NCI-H2227 (cell line): ENCODE data around the gene AOC1.

ENCODE experiments used
- DNase-seq: peaks from one replicate; lab custom pipeline; 2025; ENCODE audit not compliant: unreplicated experiment; lab: John Stamatoyannopoulos, UW

The AOC1 gene

DNA sequence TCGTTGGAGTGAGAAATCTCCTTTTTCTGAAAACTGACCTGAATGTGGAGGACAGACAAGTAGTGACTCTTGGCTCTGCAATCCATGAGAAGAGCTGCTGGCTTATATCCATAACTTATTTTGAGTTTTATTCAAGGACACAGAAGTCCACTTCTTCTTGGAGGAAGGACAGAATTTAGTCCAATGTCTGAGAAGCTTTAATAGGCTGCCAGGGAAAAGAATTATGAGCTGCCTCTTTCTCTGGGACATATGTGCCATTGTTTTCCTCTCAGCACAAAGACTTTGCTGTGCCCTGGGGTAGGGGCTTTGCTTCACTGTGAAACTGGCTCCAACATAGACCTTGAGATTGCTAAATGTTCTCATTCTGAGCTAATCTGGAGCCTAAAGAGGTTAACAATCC is 20.5 kb upstream of the AOC1 start:
- DNase-seq: no peak

DNA sequence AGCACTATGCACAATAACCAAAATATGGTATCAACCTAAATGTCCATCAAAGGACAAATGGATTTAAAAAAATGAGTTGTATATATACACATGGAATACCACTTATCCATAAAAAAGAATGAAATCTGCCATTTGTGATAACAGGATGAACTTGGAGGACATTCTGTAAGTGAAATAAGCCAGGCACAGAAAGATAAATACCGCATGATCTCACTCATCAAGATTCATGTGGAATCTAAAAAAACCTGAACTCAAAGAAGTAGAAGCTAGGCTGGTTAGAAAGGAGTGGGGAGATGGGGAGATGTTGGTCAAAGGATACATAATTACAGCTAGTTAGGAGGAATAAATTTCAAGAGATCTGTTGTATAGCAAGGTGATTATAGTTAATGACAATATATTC is 17.3 kb upstream of the AOC1 start:
- no peak for DNase-seq

DNA sequence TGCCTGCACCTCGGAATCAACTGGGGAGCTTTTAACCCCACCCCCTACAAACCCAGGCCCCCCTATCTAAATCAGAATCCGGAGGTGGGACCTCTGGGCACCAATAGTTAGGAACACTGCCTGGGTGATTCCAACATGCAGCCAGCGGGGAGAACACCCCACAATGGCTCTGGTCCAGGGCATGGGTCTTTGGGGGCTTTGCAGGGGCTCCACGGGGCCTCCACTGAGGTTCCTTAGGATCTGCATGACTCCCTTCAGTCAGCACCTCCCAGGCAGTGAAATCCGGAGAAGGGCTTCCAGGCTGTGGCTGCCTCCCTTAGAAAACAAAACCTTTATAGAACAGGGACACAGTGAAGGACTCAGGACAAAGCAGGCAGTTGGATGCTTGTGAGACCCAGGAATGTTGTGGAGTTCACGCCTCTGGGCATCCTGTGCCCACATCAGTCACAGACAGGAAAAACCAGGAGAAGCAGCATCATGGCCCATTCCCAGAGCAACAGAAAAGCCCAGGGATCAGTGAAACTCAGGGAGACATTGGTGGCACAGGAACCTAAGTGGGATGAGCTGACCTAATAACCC is 16.5 kb upstream of the AOC1 start:
- DNase-seq: no peak

DNA sequence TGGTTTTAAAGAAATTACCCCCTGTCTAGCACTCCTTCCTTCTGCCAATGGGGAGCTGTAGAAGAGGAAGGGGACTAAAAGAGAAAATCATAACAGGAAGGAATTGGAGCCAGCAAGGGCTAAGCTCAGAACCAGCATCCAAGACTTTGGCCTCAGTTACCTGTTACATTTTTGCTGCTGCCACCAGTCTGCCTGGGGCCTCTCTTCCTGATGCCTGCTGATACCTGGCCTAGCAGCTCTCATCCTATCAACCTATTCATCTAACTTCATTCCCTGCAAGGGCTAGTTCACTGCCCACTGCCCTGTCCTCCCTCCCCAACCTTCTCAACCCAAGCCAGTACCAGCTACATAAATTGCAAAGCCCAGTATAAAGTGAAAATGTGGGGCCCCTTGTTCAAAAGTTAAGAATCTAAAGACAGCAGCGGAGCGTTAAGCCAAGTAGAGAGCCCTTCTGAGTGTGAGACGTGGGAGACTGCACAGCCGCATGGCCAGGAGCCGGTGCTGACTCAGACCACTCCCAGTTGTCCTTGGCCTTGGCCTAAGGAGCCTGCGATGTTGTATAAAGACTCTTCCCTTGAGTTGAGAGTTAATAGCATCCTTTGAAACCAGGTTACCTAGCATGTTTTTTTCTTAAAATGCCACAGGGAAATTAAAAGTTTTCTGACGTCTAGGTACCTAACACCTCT is 13.2 kb upstream of the AOC1 start:
- DNase-seq: no peak

DNA sequence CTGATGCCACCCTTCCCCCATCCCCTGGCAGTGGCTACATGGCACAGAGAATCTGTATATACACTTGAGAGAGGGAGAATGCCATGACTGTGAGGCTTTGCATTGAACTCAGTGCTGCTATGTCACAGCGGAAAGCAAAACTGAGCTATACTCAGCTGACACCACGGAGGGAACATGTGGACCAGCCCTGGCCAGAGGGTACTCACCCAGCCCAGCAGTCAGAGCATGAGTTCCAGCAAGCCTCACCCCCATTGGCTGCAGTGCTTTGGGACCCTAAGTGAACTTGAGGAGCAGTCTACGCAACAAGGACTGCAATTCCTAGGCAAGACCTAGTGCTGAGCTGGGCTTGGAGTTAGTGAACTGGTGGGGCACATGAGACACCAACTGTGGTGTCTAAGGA is 10.3 kb upstream of the AOC1 start:
- DNase-seq: no peak

DNA sequence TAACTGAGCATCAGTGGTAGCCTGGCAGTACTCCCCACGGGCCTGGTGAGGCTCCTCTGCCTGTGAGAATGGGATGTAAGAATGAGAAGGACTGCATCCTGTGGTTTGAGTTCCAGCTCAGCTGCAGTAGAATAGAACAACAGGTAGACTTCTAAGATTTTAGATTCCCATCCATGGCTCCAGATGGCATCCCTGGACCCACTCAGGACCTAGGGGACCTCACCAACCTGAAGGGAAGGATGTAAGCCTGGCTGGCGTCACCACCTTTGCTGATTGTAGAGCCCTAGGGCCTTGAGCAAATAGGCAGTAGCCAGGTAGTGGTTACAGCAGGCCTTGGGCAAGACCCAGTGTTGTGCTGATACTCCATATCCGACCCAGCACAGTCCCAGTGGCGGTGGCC is 9.6 kb upstream of the AOC1 start:
- no peak for DNase-seq

DNA sequence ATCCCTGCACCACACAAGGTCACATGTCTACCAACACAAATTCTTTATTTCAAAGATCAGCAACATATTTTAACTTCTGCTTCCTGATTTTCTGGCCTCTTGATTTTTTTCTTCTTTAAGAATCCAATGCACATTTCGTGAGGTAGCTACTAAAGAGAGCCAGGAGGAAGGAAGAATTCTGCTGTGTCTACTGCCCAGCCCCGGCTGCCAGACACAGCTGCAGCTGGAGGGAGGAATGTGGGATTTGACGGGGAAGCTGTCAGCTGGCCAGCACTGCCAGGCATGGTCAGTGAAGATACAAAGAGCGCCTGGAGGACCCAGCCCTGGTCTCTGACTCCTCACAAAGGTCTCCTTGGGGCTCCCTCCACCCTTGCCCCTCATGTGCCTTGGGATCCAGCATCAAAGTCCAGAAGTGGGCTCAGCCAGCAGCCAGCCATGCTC is 6.9 kb upstream of the AOC1 start:
- DNase-seq: no peak

DNA sequence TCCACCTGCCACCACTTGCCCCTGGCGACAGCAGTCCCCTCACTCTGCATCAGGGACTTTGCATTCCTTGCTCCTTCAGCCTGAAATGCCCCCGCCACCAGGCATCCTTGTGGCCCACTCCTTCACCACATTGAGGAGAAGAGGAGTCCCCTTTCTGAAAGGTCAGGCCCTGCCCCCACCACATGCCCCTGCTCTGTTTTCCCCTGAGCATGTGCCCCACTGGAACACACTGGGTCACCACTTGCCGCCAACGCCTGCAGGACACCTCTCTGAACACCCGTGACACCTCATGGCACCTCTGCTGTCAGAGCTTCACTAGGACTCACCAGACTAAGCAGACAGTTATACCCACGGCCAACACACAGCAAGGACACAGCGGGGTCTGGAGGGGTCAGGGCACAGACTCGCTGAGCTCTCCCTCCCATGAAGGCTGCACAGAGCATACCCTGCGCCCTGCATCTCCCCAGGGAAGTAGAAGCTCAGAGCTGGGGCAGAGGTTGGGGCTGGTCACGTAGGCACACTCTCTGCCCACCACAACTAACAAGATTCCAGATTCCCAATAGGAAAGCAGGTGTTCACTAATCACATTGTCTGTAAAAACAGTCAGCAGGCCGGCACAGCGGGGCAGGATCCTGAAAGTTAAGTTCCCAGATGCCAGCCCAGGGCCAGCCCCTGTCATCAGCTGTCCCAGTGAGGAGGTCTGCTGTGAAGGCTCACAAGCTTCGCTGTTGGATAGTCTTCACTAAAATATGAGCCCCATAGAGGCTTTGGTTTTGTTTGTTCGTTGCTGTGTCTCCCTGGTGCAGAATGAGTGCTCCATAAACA is 5.8 kb upstream of the AOC1 start:
- DNase-seq: no peak

DNA sequence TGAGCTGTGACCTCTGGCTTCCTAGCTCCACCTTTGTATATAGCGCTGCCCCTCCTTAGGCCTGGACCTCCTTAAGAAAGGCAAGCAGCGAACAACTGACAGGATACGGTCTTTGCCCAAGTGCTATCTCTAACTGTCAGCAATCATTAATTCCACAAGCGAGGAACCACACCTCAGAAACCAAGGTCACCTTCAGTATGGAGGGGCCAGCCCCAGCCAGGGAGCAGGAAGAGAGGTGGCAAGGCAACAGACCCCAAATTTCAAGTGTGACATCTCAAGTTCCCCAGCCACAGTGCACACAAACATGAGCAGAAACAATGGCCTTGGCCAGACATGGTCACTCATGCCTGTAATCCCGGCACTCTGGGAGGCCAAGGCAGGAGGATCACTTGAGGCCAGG is 4.8 kb upstream of the AOC1 start:
- DNase-seq: no peak

DNA sequence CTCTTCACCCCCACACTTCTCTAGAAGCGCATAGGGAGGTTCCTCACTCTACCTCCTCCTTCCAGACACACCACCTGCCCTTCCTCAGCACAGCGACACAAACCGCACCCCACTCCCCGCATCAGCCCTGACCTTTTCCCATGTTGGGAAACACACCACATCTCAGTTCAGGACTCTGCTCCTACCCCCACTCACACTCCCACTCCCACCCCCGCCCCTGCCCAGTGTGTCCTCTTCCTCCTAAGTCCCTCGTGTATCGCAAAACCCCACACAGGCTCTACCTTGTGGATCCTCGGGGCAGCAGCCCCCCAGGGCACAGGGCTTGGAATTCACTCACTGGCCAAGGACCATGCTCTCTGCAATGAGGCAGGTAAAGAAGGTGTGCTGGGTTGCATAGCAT is 4.2 kb upstream of the AOC1 start:
- DNase-seq: no peak

DNA sequence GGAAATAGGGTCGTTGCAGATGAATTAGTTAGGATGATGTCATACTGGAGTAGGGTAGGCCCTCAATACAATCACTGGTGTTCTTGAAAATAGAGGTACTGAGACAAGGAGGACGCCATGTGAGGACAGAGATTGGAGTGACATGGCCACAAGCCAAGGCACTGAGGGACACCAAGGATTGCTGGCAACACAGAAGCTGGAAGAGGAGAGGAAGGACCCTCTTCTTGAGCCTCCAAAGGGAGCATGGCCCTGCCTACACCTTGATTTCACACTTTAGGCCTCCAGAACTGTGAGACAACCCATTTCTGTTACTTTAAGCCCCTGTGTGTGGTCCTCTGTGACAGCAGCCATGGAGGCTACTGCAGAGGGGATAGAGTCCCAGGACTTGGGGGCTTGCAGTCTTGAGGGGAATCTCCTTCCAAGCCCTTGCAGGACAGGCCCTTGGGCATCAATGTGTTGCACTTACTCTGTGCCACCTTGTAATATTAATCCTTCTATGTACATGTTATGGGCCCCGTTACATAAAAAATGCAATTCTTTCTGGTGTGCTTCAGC is 3.7 kb upstream of the AOC1 start:
- no peak for DNase-seq

DNA sequence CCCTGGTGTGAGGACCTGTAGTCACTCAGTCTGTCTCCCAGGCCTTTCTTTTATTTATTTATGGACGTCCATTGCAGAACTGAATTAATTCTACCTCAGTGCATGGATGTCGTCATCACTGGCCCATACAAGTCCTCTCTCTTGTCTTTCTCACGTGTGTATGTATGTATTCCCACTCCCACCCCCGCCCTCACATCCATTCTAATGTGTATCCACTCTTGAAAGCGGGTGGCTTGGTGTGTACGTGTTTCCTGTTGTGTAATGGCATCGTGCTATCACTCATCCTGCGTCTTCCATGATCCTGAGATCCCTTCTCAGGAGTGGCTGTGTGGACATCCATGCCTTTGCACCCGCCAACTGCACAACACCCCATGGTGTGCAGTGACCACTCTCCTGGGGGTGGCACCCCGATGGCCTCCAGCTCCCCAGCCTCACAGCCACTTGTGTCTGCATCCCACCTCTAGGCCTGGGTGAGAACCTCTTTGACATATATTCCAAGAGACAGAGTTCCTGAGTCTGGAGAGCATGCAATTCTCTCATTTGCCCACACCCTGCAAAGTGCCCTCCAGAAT is 3.0 kb upstream of the AOC1 start:
- no peak for DNase-seq

DNA sequence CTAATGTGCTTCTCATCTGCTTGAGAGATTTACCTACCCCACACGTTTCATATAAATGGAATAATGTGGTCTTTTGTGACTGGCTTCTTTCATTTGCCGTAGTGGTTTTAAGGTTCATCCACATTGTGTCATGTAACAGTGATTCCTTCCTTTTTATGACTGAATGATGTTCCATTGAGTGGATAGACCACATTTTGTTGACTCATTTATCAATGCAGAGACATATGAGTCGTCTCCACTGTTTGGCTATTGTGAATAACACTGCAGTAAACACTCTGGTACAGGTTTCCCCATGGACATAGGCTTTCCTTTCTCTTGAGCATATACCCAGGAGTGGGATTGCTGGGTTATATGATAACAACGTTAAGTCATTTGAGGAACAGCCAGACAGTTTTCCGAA is 2.0 kb upstream of the AOC1 start:
- no peak for DNase-seq

DNA sequence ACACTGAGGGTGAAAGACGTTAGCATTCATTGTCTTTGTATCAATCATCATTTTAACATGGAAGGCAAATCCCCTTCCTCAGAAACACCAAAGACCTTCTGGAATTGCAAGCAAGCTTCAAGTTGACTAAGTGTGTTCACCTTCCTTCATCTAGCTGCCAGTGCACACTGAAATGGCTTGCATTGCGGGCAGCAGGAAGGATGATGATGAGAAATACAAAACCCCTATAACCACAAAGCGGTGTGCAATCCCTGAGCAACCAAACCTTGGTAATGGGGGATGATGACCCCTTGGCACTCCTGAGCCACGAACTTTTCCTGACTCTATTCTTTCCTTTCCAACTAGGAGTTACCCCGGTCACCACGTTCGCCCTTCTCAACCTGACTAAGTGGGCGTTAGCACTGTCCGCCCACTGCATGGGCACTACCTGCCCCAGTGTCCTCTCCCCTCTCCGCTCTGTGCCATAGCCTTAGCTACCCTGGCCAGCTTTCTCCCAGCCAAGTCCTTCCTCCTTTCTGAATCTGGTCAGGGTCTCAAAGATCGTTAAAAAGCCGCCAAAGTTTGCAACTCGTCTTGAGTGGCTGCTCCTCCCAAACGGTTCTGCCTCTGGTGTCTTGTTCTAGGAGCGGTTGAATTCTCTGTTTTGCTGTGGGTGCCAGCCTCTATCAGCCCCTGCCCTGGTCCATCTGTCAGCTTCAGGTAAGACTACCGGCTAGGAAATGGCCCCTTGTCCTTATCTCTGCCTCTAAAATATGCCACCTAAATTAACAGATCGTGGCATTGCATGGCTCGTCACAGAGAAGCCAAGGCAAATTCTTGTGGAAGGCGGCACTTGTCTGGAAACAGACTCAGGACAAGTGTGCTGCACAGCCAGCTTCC is 586 bp upstream of the AOC1 start:
- DNase-seq: no peak

DNA sequence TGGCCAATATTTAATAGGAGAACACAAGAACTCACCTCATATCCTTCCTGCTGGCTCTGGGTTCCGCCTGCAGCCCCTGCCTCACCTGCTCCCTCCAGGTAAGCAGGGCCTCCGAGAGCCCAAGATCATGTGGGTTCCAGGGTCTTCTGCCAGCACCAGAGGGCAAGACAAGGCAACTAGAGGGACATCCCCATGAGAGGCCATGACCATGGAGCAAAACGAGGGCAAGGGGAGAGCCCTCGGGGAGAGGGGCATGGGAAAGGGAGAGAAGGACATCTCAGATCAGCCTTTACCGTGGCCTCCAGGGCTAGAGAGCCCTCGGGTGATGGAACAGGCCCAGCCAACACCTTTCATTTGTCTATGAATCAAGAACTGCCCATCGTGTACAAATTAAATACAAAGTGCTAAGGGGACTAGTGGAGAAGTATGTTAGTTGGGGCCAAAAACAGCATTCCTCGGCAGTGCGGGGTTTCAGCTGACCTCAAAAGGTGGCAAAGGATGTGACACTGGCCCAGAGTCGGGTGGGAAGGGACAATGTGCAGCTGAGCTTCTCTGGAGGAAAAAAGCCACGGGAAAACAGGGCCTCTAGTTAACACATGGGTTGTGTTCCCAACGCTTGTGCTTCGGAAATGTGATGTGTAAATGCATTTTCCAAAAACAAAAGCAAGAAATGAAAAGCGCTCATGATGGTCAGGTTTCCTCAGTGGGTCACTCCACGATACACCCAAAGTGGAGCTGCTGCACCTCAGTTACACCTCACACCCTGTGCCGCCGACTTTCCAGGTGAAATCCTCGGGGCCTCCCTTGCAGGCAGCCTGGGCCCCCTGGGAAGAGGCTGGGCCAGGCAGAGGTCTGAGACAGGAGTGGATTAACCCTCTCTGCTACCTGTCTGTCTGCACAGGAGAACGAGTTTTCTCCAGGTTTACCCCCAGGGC is 2.0 kb downstream of the AOC1 start:
- no peak for DNase-seq

DNA sequence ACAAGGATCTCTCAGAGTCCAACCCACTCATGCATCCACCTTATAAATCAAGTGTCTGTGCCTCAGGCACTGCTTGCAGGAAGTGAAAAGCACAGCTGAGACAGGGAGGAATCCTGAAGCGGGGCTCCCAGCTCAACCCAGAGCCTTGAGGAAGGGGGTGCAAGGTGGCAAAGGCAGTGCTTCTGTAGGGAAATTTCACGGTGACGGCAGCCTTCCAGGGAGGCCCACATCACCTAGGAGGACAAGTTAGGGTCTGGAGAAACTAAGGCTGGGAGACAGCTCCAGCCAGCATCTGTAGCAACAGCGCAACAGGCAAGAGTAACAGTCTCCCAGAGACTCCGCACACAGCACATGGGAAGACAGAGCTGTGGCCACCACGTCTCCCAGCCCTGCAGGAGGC is 2.7 kb downstream of the AOC1 start:
- no peak for DNase-seq

DNA sequence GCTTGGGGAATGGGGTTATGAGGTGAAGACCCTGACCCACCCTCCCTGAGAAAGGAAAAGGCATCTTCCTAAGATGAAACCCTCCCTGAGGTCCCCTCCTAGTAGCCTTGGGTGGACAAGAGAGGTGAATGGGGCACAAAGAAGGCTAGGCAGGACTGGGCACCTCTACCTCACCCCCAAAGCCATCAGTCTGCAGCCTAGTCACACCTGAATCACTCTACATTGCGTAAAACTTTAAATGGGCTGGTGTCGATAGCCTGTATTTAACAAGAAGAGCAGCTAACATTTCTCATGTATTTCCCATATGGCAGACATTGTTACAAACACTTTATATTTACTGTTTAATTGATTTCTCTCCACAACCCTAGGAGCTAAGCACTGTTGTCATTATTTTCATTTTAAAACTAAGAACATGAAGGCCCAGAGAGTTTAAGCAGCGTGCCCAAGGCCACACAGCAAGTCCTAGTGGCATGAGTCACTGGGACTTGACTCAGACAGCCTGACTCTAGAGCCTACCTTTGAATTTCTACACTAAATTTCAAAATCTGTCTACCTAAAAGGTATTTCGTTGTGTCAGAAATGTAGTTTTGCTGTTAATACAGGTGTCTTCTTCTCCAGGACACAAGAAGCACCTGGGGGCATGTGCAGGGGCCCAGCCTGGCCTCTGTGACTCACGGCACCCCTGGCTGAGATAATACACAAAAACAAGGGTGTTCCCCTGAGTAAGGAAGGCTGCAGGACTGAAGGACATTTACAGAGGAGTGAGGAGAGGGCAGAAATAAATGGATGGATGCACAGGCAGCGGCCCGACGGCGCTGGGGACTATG is 3.4 kb downstream of the AOC1 start:
- no peak for DNase-seq

DNA sequence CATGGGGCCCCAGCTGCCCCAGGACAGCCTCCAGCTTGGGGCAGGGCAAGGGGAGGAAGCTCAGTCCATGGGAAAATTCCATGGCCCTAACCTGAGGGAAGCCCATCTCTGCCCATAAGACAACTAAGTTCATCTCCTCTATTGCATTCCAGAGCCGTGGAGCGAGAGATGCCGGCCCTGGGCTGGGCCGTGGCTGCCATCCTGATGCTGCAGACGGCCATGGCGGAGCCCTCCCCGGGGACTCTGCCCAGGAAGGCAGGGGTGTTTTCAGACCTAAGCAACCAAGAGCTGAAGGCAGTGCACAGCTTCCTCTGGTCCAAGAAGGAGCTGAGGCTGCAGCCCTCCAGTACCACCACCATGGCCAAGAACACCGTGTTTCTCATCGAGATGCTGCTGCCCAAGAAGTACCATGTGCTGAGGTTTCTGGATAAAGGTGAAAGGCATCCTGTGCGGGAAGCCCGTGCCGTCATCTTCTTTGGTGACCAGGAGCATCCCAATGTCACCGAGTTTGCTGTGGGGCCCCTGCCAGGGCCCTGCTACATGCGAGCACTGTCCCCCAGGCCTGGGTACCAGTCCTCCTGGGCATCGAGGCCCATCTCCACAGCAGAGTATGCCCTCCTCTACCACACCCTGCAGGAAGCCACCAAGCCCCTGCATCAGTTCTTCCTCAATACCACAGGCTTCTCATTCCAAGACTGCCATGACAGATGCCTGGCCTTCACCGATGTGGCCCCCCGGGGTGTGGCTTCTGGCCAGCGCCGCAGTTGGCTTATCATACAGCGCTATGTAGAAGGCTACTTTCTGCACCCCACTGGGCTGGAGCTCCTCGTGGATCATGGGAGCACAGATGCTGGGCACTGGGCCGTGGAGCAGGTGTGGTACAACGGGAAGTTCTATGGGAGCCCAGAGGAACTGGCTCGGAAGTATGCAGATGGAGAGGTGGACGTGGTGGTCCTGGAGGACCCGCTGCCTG is 4.3 kb downstream of the AOC1 start:
- DNase-seq: no peak
